ENCODE data around the gene ADARB2. TPM values are rescaled to one million over a fixed set of nuclear protein-coding genes. Genes with fewer than 3 reads are reported as not detected.
"Not testable (repeated sequence)": the region's sequence is repeated elsewhere in the genome, so short reads cannot be mapped to it uniquely, and the experiment has no call there.

Gene ADARB2
- total and polyA plus RNA-seq, 8 donors: 0.41 to 0.92 (median 0.76) TPM

DNA sequence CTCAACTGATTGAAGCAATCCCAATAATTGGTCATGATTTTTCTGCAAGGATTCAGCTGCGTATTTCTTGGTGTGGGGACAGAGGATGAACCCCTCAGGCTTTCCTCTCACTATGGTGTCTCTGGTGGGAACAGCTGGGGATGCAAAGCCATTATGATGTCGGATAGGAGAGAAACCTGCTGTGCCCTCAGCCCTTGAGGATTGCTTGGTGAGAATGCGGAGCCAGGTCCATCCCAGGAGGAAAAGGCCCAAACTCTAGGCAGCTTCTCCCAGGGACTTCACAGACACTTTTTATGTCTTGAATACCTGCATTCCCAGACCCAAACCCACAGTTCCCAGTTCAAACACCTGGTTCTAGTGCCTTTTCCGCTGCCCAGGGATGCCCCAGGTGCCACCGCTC lies 379.2 kb downstream of the ADARB2 start:
- no peak for ATAC-seq
- peaks cover 12 to 70% of the 10 kb centered on the region in 2 donors for H3K27me3 ChIP-seq
- no peaks in the 10 kb centered on the region for H3K4me1 ChIP-seq
- TF ChIP-seq, protein P1, sequence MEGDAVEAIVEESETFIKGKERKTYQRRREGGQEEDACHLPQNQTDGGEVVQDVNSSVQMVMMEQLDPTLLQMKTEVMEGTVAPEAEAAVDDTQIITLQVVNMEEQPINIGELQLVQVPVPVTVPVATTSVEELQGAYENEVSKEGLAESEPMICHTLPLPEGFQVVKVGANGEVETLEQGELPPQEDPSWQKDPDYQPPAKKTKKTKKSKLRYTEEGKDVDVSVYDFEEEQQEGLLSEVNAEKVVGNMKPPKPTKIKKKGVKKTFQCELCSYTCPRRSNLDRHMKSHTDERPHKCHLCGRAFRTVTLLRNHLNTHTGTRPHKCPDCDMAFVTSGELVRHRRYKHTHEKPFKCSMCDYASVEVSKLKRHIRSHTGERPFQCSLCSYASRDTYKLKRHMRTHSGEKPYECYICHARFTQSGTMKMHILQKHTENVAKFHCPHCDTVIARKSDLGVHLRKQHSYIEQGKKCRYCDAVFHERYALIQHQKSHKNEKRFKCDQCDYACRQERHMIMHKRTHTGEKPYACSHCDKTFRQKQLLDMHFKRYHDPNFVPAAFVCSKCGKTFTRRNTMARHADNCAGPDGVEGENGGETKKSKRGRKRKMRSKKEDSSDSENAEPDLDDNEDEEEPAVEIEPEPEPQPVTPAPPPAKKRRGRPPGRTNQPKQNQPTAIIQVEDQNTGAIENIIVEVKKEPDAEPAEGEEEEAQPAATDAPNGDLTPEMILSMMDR (IDR thresholded peaks at IDR 0.05): no peak
- intact Hi-C loops (cut with DNase I): no loop called here
- no peak overlapping the region for H3K27ac ChIP-seq
- DNase-seq: no peak
- H3K9me3 ChIP-seq: no peaks in the 10 kb centered on the region
- H3K36me3 ChIP-seq: no peaks in the 10 kb centered on the region
- no peak overlapping the region for H3K4me3 ChIP-seq

DNA sequence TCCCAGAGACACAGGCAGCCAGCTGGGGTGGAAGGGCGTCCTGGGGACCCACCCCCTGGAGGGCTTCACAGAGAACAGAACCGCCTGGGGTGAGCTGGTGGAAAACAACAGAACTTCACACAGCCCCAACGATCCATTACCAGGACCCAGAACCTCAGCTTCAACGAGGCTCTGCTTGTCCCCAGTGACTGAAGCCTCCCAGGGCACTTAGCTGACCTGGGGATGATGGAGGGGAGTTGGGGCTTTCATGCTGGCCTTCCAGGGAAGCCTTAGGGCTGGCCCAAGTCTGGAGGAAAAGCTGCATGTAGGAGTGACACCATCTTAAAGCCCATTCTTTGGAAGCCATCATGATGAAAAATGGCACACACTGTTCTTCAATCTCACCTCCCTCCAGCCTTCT lies 381.0 kb downstream of the ADARB2 start:
- H3K27ac ChIP-seq: no peak overlapping the region
- no peaks in the 10 kb centered on the region for H3K9me3 ChIP-seq
- peaks cover 0 to 52% of the 10 kb centered on the region in 2 donors for H3K27me3 ChIP-seq
- TF ChIP-seq, protein P1 (IDR thresholded peaks at IDR 0.05): no peak
- H3K36me3 ChIP-seq: no peaks in the 10 kb centered on the region
- no peak overlapping the region for H3K4me3 ChIP-seq
- intact Hi-C loops (cut with DNase I): no loop called here
- DNase-seq (no peak), ATAC-seq (no peak)
- H3K4me1 ChIP-seq: no peaks in the 10 kb centered on the region

DNA sequence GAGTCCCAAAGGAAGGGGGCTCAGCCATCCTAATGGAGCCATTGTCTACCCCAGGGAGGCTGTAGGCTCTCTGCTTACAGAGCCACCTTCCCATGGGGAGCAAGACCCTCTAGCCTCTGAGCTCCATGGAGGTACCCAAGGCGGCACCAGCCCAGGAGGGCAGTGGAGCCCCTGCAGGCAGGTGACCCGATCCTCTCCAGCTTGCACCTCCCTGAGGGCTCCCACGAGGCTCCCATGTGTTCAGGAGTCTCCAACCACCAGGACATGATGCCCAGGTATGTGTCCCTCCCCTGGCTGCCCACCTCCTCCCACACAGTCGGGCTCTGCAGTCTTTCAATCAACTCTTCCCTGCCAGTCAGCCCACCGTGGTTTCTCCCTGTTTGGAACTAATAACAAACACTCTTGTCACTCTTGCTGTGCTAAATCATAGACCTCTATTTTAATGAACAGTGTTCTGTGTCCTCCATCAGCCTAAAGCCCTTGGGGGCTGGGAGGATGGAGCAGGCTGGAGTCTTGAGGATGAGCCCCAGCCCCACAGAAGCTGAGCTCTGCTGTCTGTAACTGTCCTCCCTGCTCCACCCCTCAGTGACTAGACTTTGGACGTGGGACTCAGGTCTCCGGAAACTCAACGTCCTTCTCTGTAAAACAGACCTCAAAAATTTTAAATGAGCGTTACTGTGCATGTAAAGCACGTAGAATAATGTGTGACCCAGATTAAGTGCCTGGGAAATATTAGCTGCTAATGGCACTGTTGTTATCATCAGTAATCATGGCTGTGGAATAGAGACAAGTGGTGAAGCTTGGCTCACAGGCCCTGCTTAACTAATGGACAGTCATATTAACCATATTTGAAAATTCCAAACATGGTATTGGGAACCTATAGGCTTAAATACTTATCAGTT lies 382.3 kb downstream of the ADARB2 start:
- intact Hi-C loops (cut with DNase I): no loop called here
- peak in 2 of 4 donors; percentile 65 to 75 for DNase-seq
- Histone ChIP-seq H3K27ac (no peak overlapping the region), H3K9me3 (no peaks in the 10 kb centered on the region), H3K36me3 (no peaks in the 10 kb centered on the region), H3K4me3 (no peak overlapping the region), H3K4me1 (no peaks in the 10 kb centered on the region), H3K27me3 (peaks cover 0 to 39% of the 10 kb centered on the region in 2 donors)
- ATAC-seq: no peak
- TF ChIP-seq, protein P1 (IDR thresholded peaks at IDR 0.05): no peak

DNA sequence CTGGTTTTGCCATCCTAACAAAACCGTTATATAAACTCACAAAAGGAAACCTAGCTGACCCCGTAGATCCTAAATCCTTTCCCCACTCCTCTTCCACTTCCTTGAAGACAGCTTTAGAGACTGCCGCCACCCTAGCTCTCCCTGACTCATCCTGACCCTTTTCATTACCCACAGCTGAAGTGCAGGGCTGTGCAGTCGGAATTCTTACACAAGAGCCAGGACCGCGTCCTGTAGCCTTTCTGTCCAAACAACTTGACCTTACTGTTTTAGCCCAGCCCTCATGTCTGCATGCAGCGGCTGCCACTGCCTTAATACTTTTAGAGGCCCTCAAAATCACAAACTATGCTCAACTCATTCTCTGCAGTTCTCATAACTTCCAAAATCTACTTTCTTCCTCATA lies 385.0 kb downstream of the ADARB2 start:
- ATAC-seq; H3K36me3 ChIP-seq; intact Hi-C loops (cut with DNase I); H3K4me1 ChIP-seq; H3K27ac ChIP-seq; H3K4me3 ChIP-seq; H3K9me3 ChIP-seq; DNase-seq: not testable (repeated sequence)
- H3K27me3 ChIP-seq: peaks cover 0 to 21% of the 10 kb centered on the region in 2 donors

DNA sequence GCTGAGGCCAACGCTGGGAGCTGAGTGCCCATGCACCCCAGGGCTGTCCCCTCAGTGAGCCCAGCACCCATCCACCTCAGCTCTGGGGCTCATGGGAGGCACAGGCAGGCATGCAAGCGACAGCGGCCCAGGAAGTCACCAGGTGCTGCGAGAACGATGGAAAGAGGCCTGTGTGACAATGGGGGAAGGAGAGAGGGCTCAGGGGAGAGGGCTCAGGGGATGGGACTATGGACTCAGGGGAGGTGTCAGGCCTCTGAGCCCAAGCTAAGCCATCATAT lies 388.6 kb downstream of the ADARB2 start:
- TF ChIP-seq, protein P1 (IDR thresholded peaks at IDR 0.05): no peak
- H3K36me3 ChIP-seq: no peaks in the 10 kb centered on the region
- no peaks in the 10 kb centered on the region for H3K4me1 ChIP-seq
- DNase-seq (no peak), ATAC-seq (no peak)
- H3K27me3 ChIP-seq: no peaks in the 10 kb centered on the region
- intact Hi-C loops (cut with DNase I): no loop called here
- no peak overlapping the region for H3K4me3 ChIP-seq
- H3K27ac ChIP-seq: no peak overlapping the region
- H3K9me3 ChIP-seq: no peaks in the 10 kb centered on the region
